ENCODE data around the gene ST3GAL5. TPM values are rescaled to one million over a fixed set of nuclear protein-coding genes. Genes with fewer than 3 reads are reported as not detected.
A peak's percentile ranks its signal among the peaks of the same experiment; 100 is the strongest.

ST3GAL5 gene
- total and polyA plus RNA-seq, 12 donors: 25.6 to 172 (median 85.6) TPM

DNA sequence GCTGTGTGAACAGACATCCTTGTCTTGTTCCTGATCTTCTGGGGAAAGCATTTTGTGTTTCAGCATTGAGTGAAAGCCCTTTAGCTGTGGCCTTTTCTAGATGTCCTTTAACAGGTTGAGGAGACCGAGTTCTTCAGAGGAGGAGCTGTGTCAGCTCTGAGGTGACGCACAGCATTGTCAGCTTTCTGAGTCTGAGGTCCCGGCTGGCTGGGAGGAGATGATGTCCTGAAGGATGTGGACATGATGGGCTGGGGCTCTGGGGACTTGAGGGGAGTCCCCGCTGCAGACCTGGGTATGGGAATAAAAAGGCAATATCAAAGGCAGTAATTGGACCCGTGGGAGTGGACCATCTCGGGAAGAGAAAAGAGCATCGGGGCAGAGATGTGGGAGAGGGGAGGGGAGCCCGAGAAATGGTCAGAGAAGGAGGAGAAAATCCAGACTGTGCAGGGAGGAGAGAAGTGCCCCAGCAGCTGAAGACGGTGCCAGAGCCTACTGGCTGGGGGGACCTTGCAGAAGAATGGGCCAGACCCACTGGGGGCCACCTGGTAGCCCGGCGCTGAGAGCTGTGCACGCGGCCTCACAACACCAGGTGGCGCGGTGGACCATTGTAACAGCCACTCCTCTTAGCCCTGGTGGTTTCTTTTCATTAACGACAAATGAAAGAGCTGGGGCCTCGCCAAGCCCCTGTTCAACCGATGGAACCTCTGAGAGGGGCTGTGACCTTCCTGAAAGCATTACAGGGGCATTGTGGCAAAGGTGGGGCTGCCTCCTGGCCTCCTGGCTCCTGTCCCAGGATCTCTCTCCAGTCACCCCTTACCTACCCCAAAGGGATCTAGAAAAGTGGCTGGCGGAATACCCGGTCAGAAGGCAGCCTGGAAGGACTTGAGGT lies 61.6 kb downstream of the ST3GAL5 start:
- intact Hi-C loops (cut with DNase I): loop anchor here (2.0 to 10.0 kb wide), 3 partner anchors 58 to 252 kb away; partner anchors contain the start of gene ST3GAL5 (in 1 of the 2)
- WGBS, 4 donors: 22 to 33% (median 27%) methylated on average over 17 to 20 of the region's 20 CpGs
- TF ChIP-seq, protein P1, sequence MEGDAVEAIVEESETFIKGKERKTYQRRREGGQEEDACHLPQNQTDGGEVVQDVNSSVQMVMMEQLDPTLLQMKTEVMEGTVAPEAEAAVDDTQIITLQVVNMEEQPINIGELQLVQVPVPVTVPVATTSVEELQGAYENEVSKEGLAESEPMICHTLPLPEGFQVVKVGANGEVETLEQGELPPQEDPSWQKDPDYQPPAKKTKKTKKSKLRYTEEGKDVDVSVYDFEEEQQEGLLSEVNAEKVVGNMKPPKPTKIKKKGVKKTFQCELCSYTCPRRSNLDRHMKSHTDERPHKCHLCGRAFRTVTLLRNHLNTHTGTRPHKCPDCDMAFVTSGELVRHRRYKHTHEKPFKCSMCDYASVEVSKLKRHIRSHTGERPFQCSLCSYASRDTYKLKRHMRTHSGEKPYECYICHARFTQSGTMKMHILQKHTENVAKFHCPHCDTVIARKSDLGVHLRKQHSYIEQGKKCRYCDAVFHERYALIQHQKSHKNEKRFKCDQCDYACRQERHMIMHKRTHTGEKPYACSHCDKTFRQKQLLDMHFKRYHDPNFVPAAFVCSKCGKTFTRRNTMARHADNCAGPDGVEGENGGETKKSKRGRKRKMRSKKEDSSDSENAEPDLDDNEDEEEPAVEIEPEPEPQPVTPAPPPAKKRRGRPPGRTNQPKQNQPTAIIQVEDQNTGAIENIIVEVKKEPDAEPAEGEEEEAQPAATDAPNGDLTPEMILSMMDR (IDR thresholded peaks at IDR 0.05): peak; percentile 85 to 98 (median 94)
- TF ChIP-seq POLR2A (IDR thresholded peaks at IDR 0.05): no peak

DNA sequence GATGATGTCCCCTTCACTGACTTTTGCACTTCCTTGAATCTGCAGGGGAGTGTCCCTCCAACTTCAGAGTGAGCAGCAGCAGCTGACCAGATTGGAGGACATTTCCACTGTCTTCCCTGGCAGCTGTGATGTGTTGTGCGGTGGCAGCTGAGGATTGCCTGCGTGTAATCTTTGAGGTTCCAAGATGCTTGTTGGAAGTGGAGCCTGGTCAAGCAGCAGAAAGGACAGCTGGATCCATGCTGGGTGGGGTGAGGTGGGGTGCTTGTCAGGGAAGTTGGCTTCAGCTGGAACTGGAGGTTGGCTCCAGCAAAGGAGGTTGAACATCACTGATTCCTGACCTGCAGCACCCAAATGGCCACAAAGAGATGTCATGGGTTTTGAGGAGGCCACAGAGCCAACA lies 64.8 kb downstream of the ST3GAL5 start:
- Histone ChIP-seq H3K36me3 (replicated peaks in 1 of 2) (no peaks in the 10 kb centered on the region), H3K4me1 (replicated peaks in 1 of 2) (peaks cover 0 to 3% of the 10 kb centered on the region in 2 donors), H3K27ac (no peak overlapping the region), H3K9me3 (replicated peaks in 1 of 3) (no peaks in the 10 kb centered on the region), H3K27me3 (no peaks in the 10 kb centered on the region), H3K4me3 (no peak overlapping the region)
- WGBS, 4 donors: 50 to 100% (median 75%) methylated on average over 1 to 2 of the region's 2 CpGs; no CpG with 5 or more reads in 1 of the 4 donors
- intact Hi-C loops (cut with DNase I): loop anchor here in 1 of 2 donors (10.0 kb wide), 1 partner anchor 61 kb away; the partner anchor contains the start of gene ST3GAL5
- TF ChIP-seq POLR2A (IDR thresholded peaks at IDR 0.05): no peak
- TF ChIP-seq, protein P1 (IDR thresholded peaks at IDR 0.05): no peak
- peak in 1 of 7 donors; percentile 18 for DNase-seq

More for the DNA sequence above, 61.6 kb downstream of the ST3GAL5 start:
- peak overlapping the region in 1 of 4 donors; percentile 49 for H3K4me3 ChIP-seq
- H3K27ac ChIP-seq: no peak overlapping the region
- no peaks in the 10 kb centered on the region for H3K9me3 ChIP-seq (replicated peaks in 1 of 3)
- H3K4me1 ChIP-seq (replicated peaks in 1 of 2): peaks cover 0 to 3% of the 10 kb centered on the region in 2 donors
- H3K36me3 ChIP-seq (replicated peaks in 1 of 2): no peaks in the 10 kb centered on the region
- H3K27me3 ChIP-seq: no peaks in the 10 kb centered on the region
- DNase-seq: peak; percentile 64 to 93 (median 84)

DNA sequence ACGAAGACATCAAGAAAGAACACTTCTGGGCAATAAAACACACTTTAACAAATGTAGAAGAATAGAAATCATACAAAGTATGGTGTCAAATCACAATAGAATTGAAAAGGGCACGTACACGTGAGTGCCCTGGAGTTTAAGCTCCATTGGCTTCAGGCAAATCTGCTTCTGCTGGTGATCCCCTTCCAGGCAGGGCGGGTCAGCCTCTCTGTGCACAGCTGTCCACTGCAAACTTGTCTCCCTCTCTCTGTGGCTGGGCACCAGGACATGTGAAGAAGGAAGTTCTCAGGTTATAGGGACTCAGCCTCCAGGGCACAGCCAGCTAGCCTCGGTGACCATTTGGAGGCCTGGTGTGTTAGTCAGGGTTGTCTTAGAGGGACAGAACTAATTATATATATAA lies 66.0 kb downstream of the ST3GAL5 start:
- H3K4me1 ChIP-seq (replicated peaks in 1 of 2): peaks cover 0 to 3% of the 10 kb centered on the region in 2 donors
- no peak overlapping the region for H3K27ac ChIP-seq
- H3K4me3 ChIP-seq: no peak overlapping the region
- 80 to 88% (median 84%) methylated on average over 5 of the region's 5 CpGs for WGBS, 4 donors
- H3K9me3 ChIP-seq (replicated peaks in 1 of 3): no peaks in the 10 kb centered on the region
- no peak for TF ChIP-seq POLR2A (IDR thresholded peaks at IDR 0.05)
- TF ChIP-seq, protein P1 (IDR thresholded peaks at IDR 0.05): no peak
- no peaks in the 10 kb centered on the region for H3K27me3 ChIP-seq
- peak in 1 of 7 donors; percentile 16 for DNase-seq
- no peaks in the 10 kb centered on the region for H3K36me3 ChIP-seq (replicated peaks in 1 of 2)
- intact Hi-C loops (cut with DNase I): loop anchor here in 1 of 2 donors (10.0 kb wide), 1 partner anchor 62 kb away; the partner anchor contains the start of gene ST3GAL5

DNA sequence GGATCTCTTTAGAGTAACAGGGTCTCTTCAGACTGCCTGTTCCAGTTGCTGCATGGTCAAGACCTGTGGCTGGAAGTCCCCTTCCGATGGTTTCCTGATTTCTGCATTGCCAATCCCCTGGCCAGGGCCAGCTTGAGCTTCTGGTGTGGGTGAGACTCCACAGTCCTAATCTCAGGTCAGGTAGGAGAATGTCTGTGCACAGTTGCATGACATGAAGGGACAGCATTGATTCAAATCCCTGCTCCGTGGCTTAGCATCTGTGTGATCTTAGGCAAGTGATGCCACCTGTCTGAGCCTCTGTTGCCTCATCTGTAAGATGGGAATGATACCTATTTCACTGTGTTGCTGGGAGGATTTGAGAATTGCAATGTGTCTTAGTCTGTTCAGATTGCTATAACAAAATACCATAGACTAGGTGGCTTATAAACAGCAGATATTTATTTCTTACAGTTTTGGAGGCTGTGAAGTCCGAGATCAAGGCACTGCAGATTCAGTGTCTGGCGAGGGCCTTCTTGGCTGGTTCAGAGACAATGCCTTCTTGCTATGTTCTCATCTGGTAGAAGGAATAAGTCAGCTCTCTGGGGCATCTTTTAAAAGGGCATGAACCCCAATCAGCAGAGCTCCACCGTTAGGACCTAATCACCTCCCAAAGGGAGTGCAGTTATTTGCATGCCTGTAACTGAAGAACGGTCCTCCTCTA lies 68.8 kb downstream of the ST3GAL5 start:
- intact Hi-C loops (cut with DNase I): loop anchor here in 1 of 2 donors (10.0 kb wide), 2 partner anchors 65 to 185 kb away; partner anchors contain the start of gene ST3GAL5
- Histone ChIP-seq H3K36me3 (replicated peaks in 1 of 2) (no peaks in the 10 kb centered on the region), H3K4me3 (no peak overlapping the region), H3K27ac (no peak overlapping the region), H3K9me3 (replicated peaks in 1 of 3) (no peaks in the 10 kb centered on the region), H3K4me1 (replicated peaks in 1 of 2) (no peaks in the 10 kb centered on the region), H3K27me3 (no peaks in the 10 kb centered on the region)
- no peak for TF ChIP-seq POLR2A (IDR thresholded peaks at IDR 0.05)
- TF ChIP-seq, protein P1 (IDR thresholded peaks at IDR 0.05): no peak
- DNase-seq: no peak
- 73 to 81% (median 77%) methylated on average over 5 to 6 of the region's 6 CpGs for WGBS, 4 donors

All from adrenal gland (tissue), 12 donors.